Activated CD4-positive, alpha-beta T cell treated with anti-CD3 and anti-CD28 coated beads, Interleukin-2, amount 50 U/mL, for 16 hours (primary cell): Measurements from ENCODE around the gene FAM171A1.
"Not testable (repeated sequence)": the region's sequence is repeated elsewhere in the genome, so short reads cannot be mapped to it uniquely, and the experiment has no call there.

Experiments used
- DNase-seq: peaks from one replicate; pipeline ENCODE4 v3.0.0-alpha.2; 2020

The FAM171A1 gene

DNA sequence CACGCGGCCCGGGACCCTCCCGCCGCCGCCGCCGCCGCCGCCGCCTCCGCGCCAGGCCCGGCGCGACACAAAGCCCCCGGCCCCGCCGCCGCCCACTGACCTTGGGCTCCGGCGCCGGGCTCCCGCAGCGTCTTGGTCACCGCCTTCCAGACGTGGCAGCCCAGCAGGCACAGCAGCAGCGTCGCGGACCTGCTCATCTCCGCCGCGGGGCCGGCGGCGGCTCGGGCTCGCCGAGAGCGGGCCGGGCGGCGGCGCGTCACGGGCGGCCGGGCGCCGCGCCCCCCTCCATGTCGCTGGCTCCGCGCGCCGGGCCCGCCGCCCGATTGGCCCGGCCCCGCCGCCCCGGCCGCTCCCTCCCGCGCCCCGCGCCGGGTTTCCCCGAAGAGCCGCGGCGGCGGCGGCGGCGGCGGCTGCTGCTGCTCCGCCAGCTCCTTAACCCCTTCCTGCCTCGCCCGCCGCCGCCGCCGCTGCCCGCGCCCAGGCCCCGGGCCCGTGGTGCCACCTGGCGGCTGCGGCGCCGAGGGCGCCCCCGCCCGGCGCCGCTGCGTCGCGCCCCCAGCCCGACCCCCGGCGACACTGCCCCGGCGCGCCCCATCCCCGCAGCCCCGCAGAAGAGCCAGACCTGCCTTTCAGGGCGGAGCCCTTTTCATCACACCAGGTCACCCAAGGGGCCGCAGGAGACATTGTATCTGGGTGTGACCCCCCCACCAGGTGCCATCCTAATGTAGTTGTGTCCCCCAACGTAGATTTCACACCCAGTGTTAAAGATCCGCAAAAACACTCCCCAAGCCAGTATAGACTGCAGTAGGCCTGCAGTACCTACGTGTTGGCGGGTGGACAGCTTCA is at the start of gene FAM171A1:
TSS of gene FAM171A1 (minus strand) at position 434 of the 846 bp plus-strand sequence. CDS start at position 197, 237 bp downstream.
- peak; percentile 54 for DNase-seq

- DNase-seq, result no peak
Measured at GRCh38 chr10:15420858-15421257, 49.8 kb upstream of the FAM171A1 start.

DNA sequence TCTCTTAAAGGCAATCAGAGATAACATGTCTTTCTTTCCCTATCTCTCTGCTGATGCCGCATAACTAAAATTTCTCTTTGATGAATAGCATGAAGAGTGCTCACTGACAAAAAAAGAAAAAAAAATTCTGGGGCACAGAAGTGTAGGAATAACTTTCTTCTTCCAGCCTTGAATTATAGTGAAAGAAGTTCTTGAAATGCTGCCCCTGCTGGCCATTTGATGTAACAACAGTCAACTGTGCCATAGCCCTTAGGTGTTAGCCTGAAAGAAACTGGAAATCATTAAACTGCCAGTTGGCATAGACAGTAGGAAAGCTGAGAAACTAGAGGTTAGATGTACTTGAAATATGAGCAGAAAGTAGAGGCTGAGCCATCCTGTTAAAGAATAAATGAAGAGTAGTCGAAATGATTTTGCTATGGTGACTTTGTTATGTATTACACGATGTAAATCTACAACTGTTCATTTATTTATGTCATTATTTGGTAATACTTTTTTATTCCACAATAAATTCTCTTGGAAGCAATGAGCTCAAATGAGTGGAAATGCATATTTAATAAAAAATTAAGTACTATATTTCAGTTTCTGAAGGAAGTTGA is 48.3 kb upstream of the FAM171A1 start:
- DNase-seq, result peak; percentile 31

GRCh38 chr10:15416034-15416433 is 44.9 kb upstream of the FAM171A1 start:
- DNase-seq, result no peak

GRCh38 chr10:15411010-15411409 is 39.9 kb upstream of the FAM171A1 start:
- no peak for DNase-seq

- DNase-seq, result not testable (repeated sequence)
Measured at GRCh38 chr10:15409350-15409749, 38.3 kb upstream of the FAM171A1 start.

- no peak for DNase-seq
Measured at GRCh38 chr10:15408557-15408956, 37.5 kb upstream of the FAM171A1 start.

DNA sequence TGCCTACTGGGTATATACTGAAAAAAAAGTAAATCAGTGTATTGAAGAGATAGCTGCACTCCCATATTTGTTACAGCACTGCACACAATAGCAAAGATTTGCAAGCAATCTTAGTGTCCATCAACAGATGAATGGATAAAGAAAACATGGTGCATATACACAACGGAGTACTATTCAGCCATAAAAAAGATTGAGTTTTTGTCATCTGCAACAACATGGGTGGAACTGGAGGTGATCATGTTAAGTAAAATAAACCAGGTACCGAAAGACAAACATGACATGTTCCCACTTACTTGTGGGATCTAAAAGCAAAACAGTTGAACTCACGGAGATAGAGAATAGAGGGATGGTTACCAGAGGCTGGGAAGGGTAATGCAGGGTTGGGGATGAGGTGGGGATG is 34.2 kb upstream of the FAM171A1 start:
- no peak for DNase-seq

DNA sequence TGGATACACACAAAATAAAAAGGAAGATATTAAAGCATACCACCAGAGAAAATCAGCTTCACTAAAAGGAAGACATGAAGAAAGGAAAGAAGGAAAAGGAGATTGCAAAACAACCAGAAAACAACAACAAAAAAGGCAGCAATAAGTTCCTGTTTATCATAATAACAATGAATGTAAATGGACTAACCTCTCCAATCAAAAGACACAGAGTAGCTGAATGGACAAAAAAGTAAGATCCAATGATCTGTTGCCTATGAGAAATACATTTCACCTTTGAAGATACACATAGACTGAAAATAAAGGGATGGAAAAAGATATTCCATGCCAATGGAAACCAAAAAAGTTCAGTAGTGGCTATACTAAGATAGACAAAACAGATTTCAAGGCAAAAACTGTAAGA is 30.3 kb upstream of the FAM171A1 start:
- DNase-seq, result no peak

- DNase-seq, result not testable (repeated sequence)
Measured at GRCh38 chr10:15400461-15400860, 29.4 kb upstream of the FAM171A1 start.

- no peak for DNase-seq
Measured at GRCh38 chr10:15399060-15399661, 28.1 kb upstream of the FAM171A1 start.

GRCh38 chr10:15395935-15396334 is 24.8 kb upstream of the FAM171A1 start:
- no peak for DNase-seq

DNA sequence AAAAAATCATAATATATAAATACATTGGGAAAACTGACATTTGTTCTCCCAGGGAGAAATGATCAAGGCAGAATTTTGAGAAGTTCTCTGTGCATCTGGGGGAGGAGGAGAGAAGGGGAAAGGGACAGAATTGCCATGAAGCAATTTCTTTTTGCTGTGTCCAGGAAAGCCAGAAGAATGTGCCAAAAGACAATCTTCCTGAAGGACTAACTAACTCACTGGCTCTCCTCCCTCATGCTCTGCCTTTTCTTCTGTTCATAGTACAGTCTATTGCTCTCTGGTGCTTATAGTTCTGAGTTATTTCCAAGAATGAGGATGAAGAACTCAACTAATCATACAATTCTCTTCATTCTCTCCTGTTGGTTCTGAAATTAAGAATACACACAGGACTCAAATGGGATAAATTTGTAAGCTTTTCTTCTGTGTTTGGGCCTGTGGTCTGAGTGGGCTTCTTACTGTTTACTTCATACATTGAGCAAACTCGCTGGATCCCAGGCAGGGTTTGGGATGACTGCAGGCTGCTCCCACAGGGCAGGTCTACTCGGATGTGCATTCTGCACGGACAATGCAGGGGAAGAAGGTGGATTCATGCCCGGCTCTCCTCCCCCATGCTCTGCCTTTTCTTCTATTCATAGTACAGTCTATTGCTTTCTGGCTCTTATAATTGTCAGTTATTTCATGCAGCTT is 22.2 kb upstream of the FAM171A1 start:
- no peak for DNase-seq

DNA sequence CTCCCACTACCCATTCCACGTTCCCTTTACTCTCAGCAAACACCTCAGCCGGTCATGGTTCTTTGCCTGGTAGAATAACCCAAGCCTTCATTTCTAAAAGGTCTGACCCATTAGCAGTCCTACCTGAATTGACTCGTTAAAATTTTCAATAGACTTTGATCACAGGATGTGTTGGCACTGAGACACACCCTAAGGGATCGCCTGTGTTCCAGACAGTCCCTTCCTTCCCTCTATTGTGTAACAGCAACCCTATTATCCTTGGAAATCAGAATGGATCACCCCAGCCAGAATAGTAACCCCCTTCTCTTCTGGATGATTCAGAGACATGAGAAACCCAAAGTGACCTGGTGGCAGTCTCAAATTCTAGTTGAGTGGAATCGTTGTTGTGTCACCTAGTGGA is 20.4 kb upstream of the FAM171A1 start:
- DNase-seq, result no peak

DNA sequence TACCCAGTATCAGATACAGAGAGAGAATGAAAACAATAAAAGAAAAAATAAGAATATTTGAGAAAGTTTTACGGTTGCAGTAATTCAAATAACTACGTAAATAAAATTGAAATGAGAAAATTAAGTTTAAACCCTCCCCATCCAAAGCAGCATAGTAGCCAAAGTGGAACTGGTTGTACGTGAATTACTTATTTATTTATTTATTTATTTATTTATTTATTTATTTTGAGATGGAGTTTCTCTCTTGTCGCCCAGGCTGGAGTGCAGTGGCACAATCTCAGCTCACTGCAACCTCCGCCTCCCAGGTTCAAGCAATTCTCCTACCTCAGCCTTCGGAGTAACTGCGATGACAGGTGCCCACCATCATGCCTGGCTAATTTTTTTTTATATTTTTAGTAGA is 17.1 kb upstream of the FAM171A1 start:
- DNase-seq, result not testable (repeated sequence)

- DNase-seq, result no peak
Measured at GRCh38 chr10:15387021-15387420, 15.9 kb upstream of the FAM171A1 start.

DNA sequence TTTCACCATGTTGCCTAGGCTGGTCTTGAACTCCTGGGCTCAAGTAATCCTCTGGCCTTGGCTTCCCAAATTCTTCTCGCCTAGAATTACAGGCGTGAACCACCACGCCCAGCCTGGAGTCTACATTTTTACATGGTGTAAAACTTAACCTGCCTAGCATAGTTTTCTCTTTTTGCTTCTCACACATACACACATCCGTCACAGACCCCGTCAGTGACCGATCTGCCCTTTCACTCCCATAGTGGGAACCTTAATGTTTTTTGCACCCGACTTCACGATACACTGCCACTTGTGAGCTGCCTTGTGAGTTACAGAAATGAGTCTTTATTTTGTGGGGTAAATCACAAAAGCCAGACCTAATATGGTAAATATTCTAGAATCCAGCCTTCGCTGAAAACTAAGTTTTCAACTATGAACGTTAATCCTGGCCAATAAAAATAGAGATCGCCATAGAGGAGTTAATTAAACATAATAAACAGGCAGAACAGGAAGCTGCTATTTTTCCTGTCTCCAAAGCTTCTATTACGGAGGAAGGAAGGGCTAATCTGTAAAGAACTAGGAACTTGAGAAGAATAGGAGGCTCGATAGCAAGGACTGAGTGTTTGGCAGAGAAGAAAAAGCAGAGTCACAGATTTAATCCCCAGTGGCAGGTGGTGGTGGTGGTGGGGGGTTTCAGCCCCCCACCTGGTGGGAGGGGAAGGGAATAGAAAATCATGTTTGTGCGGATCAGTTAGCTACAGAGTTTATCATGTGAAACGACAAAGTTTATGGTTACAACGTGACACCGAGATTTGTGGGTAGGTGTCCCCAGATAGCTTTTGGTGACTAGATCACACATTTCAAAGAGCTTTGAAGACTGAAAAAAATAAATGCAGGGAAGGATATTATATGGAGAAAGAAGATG is 14.7 kb upstream of the FAM171A1 start:
- no peak for DNase-seq

DNA sequence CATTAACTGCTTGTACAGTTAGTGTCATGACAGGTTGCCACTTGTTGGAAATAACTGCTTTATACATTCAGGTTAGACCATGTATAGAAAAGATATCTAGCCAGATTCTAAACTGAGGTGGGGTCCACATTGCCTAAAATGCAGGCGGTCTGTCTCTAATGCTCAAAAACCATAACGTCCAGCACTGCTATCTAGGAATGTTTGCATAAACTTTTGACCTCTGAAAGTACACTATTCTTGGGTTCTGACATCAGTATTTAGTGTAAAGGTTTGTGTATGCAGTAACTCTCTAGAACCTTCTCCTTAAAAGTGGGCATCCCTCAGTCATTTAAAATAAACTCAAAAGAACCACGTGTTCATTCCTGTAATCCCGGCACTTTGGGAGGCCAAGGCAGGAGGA is 10.3 kb upstream of the FAM171A1 start:
- DNase-seq, result no peak

DNA sequence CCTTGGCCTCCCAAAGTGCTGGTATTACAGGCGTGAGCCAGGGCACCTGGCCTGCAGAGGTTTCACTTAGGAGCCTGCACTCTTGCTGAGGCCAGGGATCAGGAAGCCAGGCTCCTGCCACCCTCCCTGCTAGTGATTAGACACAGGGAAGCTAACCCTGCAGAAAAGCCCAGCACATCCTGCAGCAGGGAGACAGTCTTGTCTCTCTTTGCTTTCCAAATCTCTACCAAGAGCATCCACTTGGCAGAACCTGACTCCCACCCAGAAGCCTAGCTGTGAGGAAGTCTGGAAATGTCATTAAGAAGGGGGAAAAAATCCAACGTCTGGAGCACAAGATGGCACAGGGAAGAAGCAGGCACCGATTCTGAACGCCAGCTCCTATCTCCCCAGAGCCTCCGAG is 8.0 kb upstream of the FAM171A1 start:
- DNase-seq, result no peak

GRCh38 chr10:15378569-15378968 is 7.5 kb upstream of the FAM171A1 start:
- no peak for DNase-seq

- DNase-seq, result no peak
Measured at GRCh38 chr10:15374566-15374965, 3.5 kb upstream of the FAM171A1 start.

GRCh38 chr10:15374156-15374555 is 3.1 kb upstream of the FAM171A1 start:
- no peak for DNase-seq
